Mucosa of rectum (tissue), 2 donors: Measurements from ENCODE around the gene MARCO.

ENCODE experiments used
- H3K27ac ChIP-seq, 2 donors: one replicate each; pipeline ENCODE4 v1.7.0; 2013; ENCODE audit warnings: inconsistent platforms in 2 of 2, low read depth in 2 of 2, low read length in 2 of 2
- H3K27me3 ChIP-seq, 2 donors: one replicate each; pipeline ENCODE4 v1.7.0; 2013; ENCODE audit warnings: low read length in 2 of 2; ENCODE audit not compliant: control insufficient read depth in 2 of 2, insufficient read depth in 2 of 2
- H3K36me3 ChIP-seq, 2 donors: one replicate each; pipeline ENCODE4 v1.7.0; 2013; ENCODE audit warnings: low read length in 2 of 2; ENCODE audit not compliant: control insufficient read depth in 2 of 2, insufficient read depth in 2 of 2
- H3K4me1 ChIP-seq, 2 donors: one replicate each; pipeline ENCODE4 v1.7.0; 2013; ENCODE audit warnings: low read length in 2 of 2, mild to moderate bottlenecking in 1 of 2; ENCODE audit not compliant: control insufficient read depth in 2 of 2, insufficient read depth in 2 of 2
- H3K4me3 ChIP-seq, 2 donors: one replicate each; pipeline ENCODE4 v1.7.0; 2013; ENCODE audit warnings: low read length in 2 of 2
- H3K9ac ChIP-seq, 2 donors: one replicate each; pipeline ENCODE4 v1.7.0; 2013; ENCODE audit warnings: low read length in 2 of 2, low read depth in 1 of 2, mild to moderate bottlenecking in 1 of 2
- H3K9me3 ChIP-seq, 2 donors: one replicate each; pipeline ENCODE4 v1.7.0; 2013; ENCODE audit warnings: low read length in 2 of 2; ENCODE audit not compliant: control insufficient read depth in 2 of 2
- donor health status: healthy.
- donor health status: Normal muscosa, but diverticular disease.

MARCO gene

GRCh38 chr2:118982039-118982438, 40.0 kb downstream of the MARCO start:
- no peak overlapping the region for H3K27ac ChIP-seq
- H3K36me3 ChIP-seq, result no peaks in the 10 kb centered on the region
- H3K9me3 ChIP-seq, result no peaks in the 10 kb centered on the region
- no peaks in the 10 kb centered on the region for H3K4me1 ChIP-seq
- no peaks in the 10 kb centered on the region for H3K27me3 ChIP-seq
- no peak overlapping the region for H3K4me3 ChIP-seq
- H3K9ac ChIP-seq, result no peak overlapping the region

- H3K9ac ChIP-seq, result no peak overlapping the region
- H3K27ac ChIP-seq, result no peak overlapping the region
- H3K9me3 ChIP-seq, result no peaks in the 10 kb centered on the region
- H3K4me1 ChIP-seq, result no peaks in the 10 kb centered on the region
- H3K4me3 ChIP-seq, result no peak overlapping the region
- no peaks in the 10 kb centered on the region for H3K27me3 ChIP-seq
- no peaks in the 10 kb centered on the region for H3K36me3 ChIP-seq
These were observed 41.1 kb downstream of the MARCO start for GRCh38 chr2:118983133-118983532.

- Histone ChIP-seq H3K4me1 (no peaks in the 10 kb centered on the region), H3K27me3 (no peaks in the 10 kb centered on the region), H3K4me3 (no peak overlapping the region), H3K9me3 (no peaks in the 10 kb centered on the region), H3K9ac (no peak overlapping the region), H3K27ac (no peak overlapping the region), H3K36me3 (no peaks in the 10 kb centered on the region)
These were observed 41.9 kb downstream of the MARCO start for GRCh38 chr2:118983915-118984314.

- Histone ChIP-seq H3K9ac (no peak overlapping the region), H3K27me3 (no peaks in the 10 kb centered on the region)
These were observed 44.7 kb downstream of the MARCO start for GRCh38 chr2:118986738-118987137.

GRCh38 chr2:118987886-118988285, 45.9 kb downstream of the MARCO start:
- Histone ChIP-seq H3K36me3 (no peaks in the 10 kb centered on the region), H3K9ac (no peak overlapping the region), H3K4me1 (no peaks in the 10 kb centered on the region), H3K27me3 (no peaks in the 10 kb centered on the region), H3K4me3 (no peak overlapping the region), H3K9me3 (no peaks in the 10 kb centered on the region), H3K27ac (no peak overlapping the region)

More at GRCh38 chr2:118986738-118987137, 44.7 kb downstream of the MARCO start:
- no peaks in the 10 kb centered on the region for H3K36me3 ChIP-seq
- no peak overlapping the region for H3K4me3 ChIP-seq
- H3K9me3 ChIP-seq, result no peaks in the 10 kb centered on the region
- no peaks in the 10 kb centered on the region for H3K4me1 ChIP-seq
- H3K27ac ChIP-seq, result no peak overlapping the region

- H3K36me3 ChIP-seq, result no peaks in the 10 kb centered on the region
- H3K27ac ChIP-seq, result no peak overlapping the region
- no peaks in the 10 kb centered on the region for H3K4me1 ChIP-seq
- no peak overlapping the region for H3K4me3 ChIP-seq
- no peak overlapping the region for H3K9ac ChIP-seq
- no peaks in the 10 kb centered on the region for H3K27me3 ChIP-seq
- no peaks in the 10 kb centered on the region for H3K9me3 ChIP-seq
These were observed 46.7 kb downstream of the MARCO start for GRCh38 chr2:118988706-118989105.

- H3K36me3 ChIP-seq, result no peaks in the 10 kb centered on the region
- no peak overlapping the region for H3K4me3 ChIP-seq
- no peaks in the 10 kb centered on the region for H3K27me3 ChIP-seq
- H3K27ac ChIP-seq, result no peak overlapping the region
- H3K9me3 ChIP-seq, result no peaks in the 10 kb centered on the region
- no peak overlapping the region for H3K9ac ChIP-seq
- no peaks in the 10 kb centered on the region for H3K4me1 ChIP-seq
These were observed 47.5 kb downstream of the MARCO start for GRCh38 chr2:118989481-118989880.

- Histone ChIP-seq H3K4me3 (no peak overlapping the region), H3K36me3 (no peaks in the 10 kb centered on the region), H3K9ac (no peak overlapping the region), H3K9me3 (no peaks in the 10 kb centered on the region), H3K27ac (no peak overlapping the region), H3K4me1 (no peaks in the 10 kb centered on the region), H3K27me3 (no peaks in the 10 kb centered on the region)
These were observed 49.0 kb downstream of the MARCO start for GRCh38 chr2:118990757-118991545.

GRCh38 chr2:118991554-118991953, 49.6 kb downstream of the MARCO start:
- no peak overlapping the region for H3K9ac ChIP-seq
- no peaks in the 10 kb centered on the region for H3K4me1 ChIP-seq
- no peaks in the 10 kb centered on the region for H3K9me3 ChIP-seq
- H3K36me3 ChIP-seq, result no peaks in the 10 kb centered on the region
- H3K27ac ChIP-seq, result no peak overlapping the region
- no peak overlapping the region for H3K4me3 ChIP-seq
- no peaks in the 10 kb centered on the region for H3K27me3 ChIP-seq

- no peaks in the 10 kb centered on the region for H3K27me3 ChIP-seq
- no peaks in the 10 kb centered on the region for H3K36me3 ChIP-seq
- H3K9ac ChIP-seq, result no peak overlapping the region
- no peak overlapping the region for H3K27ac ChIP-seq
- no peaks in the 10 kb centered on the region for H3K9me3 ChIP-seq
- no peak overlapping the region for H3K4me3 ChIP-seq
- no peaks in the 10 kb centered on the region for H3K4me1 ChIP-seq
These were observed 50.9 kb downstream of the MARCO start for GRCh38 chr2:118992740-118993391.
